ENCODE data around the gene LTBP1.

GRCh38 chr2:33241072-33241471 is 294.3 kb downstream of the LTBP1 start:
- no peak for TF ChIP-seq CTCF (IDR thresholded peaks at IDR 0.05)
- no peak for TF ChIP-seq POLR2A (IDR thresholded peaks at IDR 0.05)

Measured in lower leg skin (tissue), 3 donors.